ENCODE results near the gene SERPINB8.
A peak's percentile ranks its signal among the peaks of the same experiment; 100 is the strongest.

Gene SERPINB8

DNA sequence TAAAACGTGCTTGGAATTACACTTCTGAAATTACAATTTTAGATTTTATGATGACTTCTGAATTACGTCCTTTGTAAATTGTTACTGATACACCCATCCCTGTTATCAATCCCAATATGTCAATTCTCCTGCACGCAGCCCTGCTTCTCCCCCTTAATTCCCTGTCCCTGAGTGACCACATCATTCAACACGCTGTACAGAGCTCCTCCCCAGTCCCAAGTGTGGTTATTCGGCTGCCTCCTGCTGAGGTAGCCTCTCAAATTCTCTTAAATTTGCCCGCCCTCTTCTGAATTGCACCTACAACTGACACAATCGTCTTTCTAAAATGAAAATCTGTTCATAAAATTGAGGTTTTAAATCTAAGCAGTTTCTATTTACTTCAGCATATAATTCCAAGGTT lies 10.1 kb downstream of the SERPINB8 start:
- H3K4me3 ChIP-seq (ENCODE audit: low read length): peak overlapping the region; percentile 51
- TF ChIP-seq, protein P1, sequence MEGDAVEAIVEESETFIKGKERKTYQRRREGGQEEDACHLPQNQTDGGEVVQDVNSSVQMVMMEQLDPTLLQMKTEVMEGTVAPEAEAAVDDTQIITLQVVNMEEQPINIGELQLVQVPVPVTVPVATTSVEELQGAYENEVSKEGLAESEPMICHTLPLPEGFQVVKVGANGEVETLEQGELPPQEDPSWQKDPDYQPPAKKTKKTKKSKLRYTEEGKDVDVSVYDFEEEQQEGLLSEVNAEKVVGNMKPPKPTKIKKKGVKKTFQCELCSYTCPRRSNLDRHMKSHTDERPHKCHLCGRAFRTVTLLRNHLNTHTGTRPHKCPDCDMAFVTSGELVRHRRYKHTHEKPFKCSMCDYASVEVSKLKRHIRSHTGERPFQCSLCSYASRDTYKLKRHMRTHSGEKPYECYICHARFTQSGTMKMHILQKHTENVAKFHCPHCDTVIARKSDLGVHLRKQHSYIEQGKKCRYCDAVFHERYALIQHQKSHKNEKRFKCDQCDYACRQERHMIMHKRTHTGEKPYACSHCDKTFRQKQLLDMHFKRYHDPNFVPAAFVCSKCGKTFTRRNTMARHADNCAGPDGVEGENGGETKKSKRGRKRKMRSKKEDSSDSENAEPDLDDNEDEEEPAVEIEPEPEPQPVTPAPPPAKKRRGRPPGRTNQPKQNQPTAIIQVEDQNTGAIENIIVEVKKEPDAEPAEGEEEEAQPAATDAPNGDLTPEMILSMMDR (conservative IDR thresholded peaks at IDR 0.05; ENCODE audit: low read length): no peak
- DNase-seq (ENCODE audit: low read depth): no peak

DNA sequence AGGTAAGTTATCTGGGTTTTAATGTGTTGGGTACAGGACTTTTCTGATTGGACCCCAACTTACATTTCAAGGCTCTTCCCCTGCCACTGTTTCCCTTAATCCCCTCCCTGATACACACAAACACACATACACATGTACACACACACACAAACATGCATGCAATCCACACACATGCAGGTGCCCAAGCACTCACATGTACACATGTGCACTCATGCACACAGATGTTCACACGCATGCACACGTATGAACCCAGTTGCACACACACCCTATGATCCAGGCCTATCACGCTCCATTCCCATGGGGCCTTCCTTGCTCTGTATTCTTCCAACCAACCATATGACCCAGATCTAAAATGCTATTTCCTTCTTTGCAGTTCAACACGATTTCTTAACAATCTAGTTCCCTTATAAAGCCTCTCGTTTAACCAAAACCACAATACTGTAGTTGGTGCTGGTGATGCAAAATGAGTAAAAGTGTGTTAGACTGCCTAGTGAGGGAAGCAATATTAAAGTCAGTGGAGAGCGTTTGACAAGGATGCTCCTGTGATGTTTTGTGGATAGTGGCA lies 11.1 kb downstream of the SERPINB8 start:
- H3K4me3 ChIP-seq (ENCODE audit: low read length): no peak overlapping the region
- TF ChIP-seq, protein P1 (conservative IDR thresholded peaks at IDR 0.05; ENCODE audit: low read length): no peak
- DNase-seq (ENCODE audit: low read depth): no peak

DNA sequence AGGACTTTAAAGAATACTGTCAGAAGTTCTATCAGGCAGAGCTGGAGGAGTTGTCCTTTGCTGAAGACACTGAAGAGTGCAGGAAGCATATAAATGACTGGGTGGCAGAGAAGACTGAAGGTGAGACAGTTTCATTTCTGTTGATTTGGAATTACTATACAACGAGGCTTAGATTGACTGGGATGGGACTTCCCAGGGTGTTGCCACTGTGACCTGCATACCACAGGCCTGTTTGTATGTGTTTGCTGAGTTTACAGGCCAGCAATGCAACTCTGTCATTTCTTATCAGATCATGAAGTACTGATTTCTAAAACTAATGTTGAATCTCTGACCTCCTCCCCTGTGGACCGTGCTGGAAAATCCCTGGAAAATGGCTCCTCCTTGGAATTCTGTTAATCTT lies 11.8 kb downstream of the SERPINB8 start:
- H3K4me3 ChIP-seq (ENCODE audit: low read length): no peak overlapping the region
- no peak for DNase-seq (ENCODE audit: low read depth)
- TF ChIP-seq, protein P1 (conservative IDR thresholded peaks at IDR 0.05; ENCODE audit: low read length): no peak

DNA sequence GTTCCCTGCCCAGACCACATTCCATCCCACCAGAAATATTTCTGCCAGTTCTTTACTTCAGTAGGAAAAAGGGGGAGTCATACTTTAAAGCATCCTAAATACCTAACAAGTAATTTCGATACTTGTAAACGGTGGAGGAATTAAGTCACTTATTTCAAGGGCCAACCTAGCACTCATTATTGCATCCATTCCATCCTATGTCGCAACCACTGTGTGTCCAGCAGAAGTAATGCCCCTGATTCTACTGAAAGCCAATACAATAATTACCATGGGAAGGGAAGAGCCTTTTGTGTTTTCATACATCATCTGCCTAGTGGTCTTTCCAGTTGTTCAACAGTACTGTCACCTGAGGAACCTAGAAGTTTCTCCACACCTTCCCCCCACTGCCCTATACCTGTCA lies 12.5 kb downstream of the SERPINB8 start:
- TF ChIP-seq, protein P1 (conservative IDR thresholded peaks at IDR 0.05; ENCODE audit: low read length): no peak
- no peak overlapping the region for H3K4me3 ChIP-seq (ENCODE audit: low read length)
- no peak for DNase-seq (ENCODE audit: low read depth)

DNA sequence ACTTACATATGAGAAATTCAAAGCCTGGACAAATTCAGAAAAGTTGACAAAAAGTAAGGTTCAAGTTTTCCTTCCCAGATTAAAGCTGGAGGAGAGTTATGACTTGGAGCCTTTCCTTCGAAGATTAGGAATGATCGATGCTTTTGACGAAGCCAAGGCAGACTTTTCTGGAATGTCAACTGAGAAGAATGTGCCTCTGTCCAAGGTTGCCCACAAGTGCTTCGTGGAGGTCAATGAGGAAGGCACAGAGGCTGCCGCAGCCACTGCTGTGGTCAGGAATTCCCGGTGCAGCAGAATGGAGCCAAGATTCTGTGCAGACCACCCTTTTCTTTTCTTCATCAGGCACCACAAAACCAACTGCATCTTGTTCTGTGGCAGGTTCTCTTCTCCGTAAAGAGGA lies 17.0 kb downstream of the SERPINB8 start:
- TF ChIP-seq, protein P1 (conservative IDR thresholded peaks at IDR 0.05; ENCODE audit: low read length): no peak
- no peak for DNase-seq (ENCODE audit: low read depth)

DNA sequence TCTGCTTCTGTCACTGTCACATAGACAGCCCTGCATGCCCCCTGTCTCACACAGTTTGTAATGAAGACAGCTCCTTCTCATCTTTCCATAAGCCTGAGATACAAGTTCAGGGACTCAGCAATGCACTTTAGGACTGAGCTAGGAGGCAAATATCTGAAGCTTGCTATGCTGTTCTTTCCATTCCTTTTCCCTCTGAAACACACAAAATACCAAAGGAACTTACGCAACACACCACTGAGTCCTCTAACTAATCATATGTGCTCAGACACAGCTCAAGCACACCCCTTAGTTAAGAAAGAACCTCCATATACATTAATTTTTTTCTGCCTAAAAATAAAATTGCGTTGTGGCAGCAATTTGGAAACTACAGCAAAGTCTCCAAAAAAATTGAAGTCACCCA lies 17.9 kb downstream of the SERPINB8 start:
- no peak for DNase-seq (ENCODE audit: low read depth)
- TF ChIP-seq, protein P1 (conservative IDR thresholded peaks at IDR 0.05; ENCODE audit: low read length): no peak
- H3K4me3 ChIP-seq (ENCODE audit: low read length): no peak overlapping the region

More for the DNA sequence above, 17.0 kb downstream of the SERPINB8 start:
- H3K4me3 ChIP-seq (ENCODE audit: low read length): no peak overlapping the region

DNA sequence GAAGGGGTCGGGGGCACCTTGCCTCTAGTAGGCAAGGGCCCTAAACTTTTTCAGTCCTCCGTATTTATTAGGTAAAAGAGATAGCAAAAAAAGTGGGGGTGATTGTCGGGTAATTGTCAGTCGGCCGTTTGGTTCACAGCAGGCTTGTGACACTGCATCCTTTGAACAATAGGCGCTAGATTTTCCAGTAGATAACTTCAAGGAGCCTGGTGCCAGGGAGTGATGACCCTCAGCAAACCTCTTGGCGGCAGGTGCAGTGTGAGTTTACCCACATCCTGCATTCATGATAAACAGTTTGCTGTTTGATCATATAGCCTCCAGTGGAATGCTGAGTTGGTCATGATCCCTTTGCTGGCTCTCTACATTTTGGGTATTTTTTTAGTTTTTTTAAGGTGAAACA lies 22.9 kb downstream of the SERPINB8 start:
- DNase-seq (ENCODE audit: low read depth): no peak
- TF ChIP-seq, protein P1 (conservative IDR thresholded peaks at IDR 0.05; ENCODE audit: low read length): no peak
- no peak overlapping the region for H3K4me3 ChIP-seq (ENCODE audit: low read length)
